H4 (cell line): ENCODE measurements around the gene LARGE2. TPM values are rescaled to one million over a fixed set of nuclear protein-coding genes. Genes with fewer than 3 reads are reported as not detected.

Source experiments
- DNase-seq: peaks from one replicate; pipeline ENCODE4 v3.0.0-alpha.2; 2015; ENCODE audit warnings: low spot score
- total RNA-seq: library from RNA; depleted of rRNA; stranded (reverse); fragments of >200 nt; shearing (Covaris generic); gene quantifications from 2 replicates; pipeline ENCODE4 v1.2.3, GENCODE V29; 2014

The LARGE2 gene
- total RNA-seq, 1 experiment from 2014 or later = not detected

DNA sequence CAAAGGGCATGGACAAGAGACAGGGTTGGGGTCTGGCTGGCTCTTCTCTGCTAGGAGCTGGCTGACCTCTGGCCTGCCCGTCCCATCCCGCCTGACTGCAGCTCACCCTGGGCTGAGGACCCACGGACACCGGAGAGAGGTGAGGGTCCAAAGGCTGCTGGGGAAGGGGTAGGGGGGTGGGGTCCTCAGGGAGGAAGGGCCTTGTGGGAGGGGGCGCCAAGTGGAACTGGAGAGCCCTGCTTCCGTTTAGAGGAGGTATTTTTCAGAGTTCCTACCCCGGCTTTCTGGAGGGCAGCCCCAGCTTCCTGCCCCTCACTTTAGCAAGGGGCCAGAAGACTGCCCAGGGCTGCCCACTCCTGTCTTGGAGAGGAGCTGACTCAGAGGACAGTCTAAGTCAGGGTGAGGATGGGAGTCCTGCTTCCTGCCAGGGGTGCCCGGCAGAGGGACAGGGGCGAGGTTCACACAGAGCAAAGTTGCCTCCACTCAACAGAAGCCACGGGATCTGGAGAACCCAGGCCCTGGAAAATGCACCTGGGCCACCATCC is 7.1 kb downstream of the LARGE2 start:
- DNase-seq = no peak

DNA sequence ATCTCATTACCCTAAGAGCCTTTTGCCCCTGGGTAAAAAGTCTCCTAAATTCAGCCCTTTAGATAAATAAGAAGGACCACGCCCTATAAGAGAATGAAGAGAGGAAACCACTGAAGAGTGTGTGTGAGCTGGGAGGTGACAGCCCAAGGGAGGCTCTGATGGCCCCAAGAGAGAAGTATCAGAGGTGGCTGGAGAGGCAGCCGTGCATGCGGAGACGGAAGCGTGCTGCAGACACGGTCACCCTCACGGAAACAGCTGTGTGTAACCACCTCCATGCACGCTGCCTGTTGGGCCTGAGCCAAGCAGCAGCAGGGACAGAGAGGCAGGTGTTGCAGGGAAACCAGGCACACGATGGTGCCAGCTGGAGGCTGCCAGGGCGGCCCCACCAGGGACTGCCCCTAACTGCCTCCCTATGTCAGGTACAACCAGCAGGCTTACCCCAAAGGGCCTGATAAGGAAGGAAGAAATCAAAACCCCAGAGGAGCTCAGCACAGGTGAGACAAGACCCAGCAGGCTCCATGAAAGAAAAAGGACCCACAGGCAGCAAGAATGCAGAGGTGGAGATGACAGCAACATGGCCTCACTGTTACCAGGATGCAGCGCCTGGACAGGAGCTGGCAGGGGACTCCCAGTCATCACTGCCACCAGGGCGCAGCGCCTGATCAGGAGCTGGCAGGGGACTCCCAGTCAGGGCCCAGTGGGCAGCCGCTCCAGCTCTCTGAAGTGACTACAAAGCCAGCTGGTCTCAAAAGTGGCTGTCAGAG is 7.8 kb downstream of the LARGE2 start:
- no peak for DNase-seq

GRCh38 chr11:45930951-45931570 is 8.6 kb downstream of the LARGE2 start:
- no peak for DNase-seq

- no peak for DNase-seq
These were observed 9.3 kb downstream of the LARGE2 start for GRCh38 chr11:45931739-45932138.

DNA sequence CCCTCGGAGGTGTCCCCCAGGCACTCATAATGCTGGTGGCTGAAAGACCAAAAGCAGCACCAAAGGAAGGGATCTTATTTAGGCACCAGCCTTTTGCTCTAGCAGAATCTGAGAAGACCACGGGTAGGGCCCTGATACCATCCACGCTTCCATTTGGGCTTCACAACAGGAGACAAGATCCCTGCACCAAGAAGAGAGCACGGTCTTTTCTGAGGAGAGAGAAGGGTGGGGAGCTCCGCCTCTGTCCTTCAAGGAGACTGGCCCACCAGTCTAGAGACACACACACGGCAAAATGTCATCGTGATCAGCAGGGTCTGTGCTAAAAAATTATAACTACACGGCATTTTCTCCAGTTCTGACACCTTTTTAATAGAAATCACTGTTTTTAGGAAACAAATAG is 9.8 kb downstream of the LARGE2 start:
- no peak for DNase-seq

GRCh38 chr11:45933131-45933831 is 10.8 kb downstream of the LARGE2 start:
- DNase-seq = no peak

DNA sequence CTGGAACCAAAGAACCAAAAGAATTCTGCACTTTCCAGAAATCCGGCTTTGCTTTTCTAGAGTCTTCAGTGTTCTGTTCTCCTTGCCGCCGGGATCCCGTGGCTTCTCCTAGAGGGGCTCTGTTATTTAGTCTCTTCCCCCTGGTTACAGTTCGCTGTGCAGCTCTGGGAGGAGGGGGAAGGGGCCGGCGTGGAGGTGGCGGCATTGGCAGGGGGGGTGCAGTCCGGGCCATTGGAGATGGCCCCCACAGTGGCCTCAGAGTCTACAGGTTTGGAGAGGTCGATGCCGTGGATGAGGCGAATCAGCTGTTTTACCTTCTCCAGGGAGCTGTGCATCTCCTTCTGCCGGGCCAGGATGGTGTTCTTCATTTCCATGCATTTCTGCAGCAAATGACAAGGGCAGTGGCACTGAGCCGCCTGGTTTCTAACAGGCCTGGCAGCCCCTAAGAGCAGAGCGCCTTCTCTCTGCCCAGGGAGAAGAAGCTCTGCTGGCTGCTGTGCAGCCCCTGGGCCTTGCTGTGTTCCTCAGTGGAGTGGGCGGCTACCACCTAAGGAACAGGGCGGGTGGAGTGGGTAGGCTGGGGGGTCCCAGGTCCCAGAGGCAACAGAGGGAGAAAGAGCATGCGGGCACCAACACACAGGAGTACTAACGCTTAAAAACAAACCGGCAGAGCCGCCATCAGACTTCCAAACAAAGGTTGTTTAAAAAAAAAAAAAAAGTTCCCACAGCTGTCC is 11.6 kb downstream of the LARGE2 start:
- no peak for DNase-seq

GRCh38 chr11:45934580-45935318 is 12.3 kb downstream of the LARGE2 start:
- DNase-seq = no peak

GRCh38 chr11:45935349-45936064 is 13.1 kb downstream of the LARGE2 start:
- no peak for DNase-seq

DNA sequence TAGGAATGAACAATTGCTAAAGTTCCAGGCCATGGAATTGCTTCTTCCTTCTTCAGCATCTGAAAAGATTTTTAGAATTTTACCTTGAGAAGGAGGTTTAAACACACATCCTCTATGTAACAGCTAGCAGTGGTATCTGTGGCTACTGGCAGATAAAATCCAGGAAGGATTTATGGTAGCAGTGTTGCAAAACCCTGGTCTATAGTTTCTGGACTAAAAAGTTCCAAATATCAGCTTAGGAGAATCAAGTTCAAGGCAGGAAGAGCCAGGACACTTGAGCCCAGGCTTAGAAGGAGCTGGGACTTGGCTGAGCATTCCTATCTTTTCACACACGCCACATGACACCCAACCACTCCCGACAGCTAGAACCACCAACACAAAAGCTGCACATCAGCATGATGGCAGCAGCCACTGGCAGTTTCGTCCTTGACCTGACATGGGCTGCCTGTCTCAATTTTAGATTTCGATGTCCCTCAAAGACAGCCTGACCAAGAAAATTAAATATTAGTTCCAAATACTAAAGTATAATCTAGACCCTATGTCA is 14.1 kb downstream of the LARGE2 start:
- DNase-seq = no peak

- DNase-seq = no peak
These were observed 15.5 kb downstream of the LARGE2 start for GRCh38 chr11:45937916-45938315.

GRCh38 chr11:45939836-45940235 is 17.4 kb downstream of the LARGE2 start:
- DNase-seq = no peak

- no peak for DNase-seq
These were observed 18.8 kb downstream of the LARGE2 start for GRCh38 chr11:45941285-45941684.

- no peak for DNase-seq
These were observed 19.9 kb downstream of the LARGE2 start for GRCh38 chr11:45942381-45942780.

GRCh38 chr11:45945397-45945999 is 23.0 kb downstream of the LARGE2 start:
- DNase-seq = no peak

- DNase-seq = no peak
These were observed 25.4 kb downstream of the LARGE2 start for GRCh38 chr11:45947885-45948284.

- DNase-seq = no peak
These were observed 25.9 kb downstream of the LARGE2 start for GRCh38 chr11:45948356-45948755.

DNA sequence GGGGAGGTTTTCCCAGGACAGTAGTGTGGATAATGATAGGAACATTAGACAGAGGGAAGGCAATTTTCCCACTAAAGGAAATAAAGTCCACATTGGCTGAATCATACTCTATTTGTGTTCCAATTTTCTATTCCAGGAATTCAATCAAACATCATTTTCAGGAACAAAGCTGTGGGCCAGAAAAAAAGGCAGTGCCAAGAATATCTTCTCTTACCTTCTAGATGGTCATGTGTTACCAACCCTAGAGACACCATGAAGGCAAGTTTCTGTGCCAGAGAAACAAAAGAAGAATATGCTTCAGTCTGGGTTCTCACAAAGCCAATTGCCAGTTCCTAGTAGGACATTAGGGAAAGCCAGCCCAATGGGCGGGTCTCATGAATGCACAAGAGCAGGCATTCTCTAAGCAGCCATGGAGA is 27.5 kb downstream of the LARGE2 start:
- no peak for DNase-seq

- no peak for DNase-seq
These were observed 37.4 kb downstream of the LARGE2 start for GRCh38 chr11:45959851-45960250.
